IPS DF 6.9 (cell line): ENCODE measurements around the gene CRYBG3.

Source experiments
- DNase-seq: peaks from one replicate; pipeline ENCODE4 v3.0.0-alpha.2; 2013; ENCODE audit warnings: low read depth, low spot score
- H3K27ac ChIP-seq: one replicate; pipeline ENCODE4 v1.5.1; 2013; ENCODE audit warnings: low read length, control low read depth
- H3K27me3 ChIP-seq: 2 replicates; pipeline ENCODE4 v1.6.1; 2013; ENCODE audit warnings: mild to moderate bottlenecking, low read length; ENCODE audit not compliant: control insufficient read depth, insufficient read depth
- H3K36me3 ChIP-seq: 2 replicates; pipeline ENCODE4 v1.6.1; 2013; ENCODE audit warnings: low read length; ENCODE audit not compliant: control insufficient read depth, insufficient read depth
- H3K4me1 ChIP-seq: 2 replicates; pipeline ENCODE4 v1.6.1; 2013; ENCODE audit warnings: low read length; ENCODE audit not compliant: control insufficient read depth, insufficient read depth
- H3K4me3 ChIP-seq: 2 replicates; pipeline ENCODE4 v1.5.1; 2013; ENCODE audit warnings: mild to moderate bottlenecking, low read length
- H3K9me3 ChIP-seq: 2 replicates; pipeline ENCODE4 v1.6.1; 2013; ENCODE audit warnings: low read length, inconsistent platforms; ENCODE audit not compliant: control insufficient read depth, insufficient read depth
- WGBS: extraction: QIAGEN DNeasy Blood & Tissue Kit; methylation state at CpG from one replicate; pipeline ENCODE4 v1.1.7; 2013; ENCODE audit warnings: mixed read lengths, missing lambda C conversion rate; ENCODE audit not compliant: insufficient read length, insufficient coverage; 5-methylcytosine and 5-hydroxymethylcytosine counted together

Gene CRYBG3

DNA sequence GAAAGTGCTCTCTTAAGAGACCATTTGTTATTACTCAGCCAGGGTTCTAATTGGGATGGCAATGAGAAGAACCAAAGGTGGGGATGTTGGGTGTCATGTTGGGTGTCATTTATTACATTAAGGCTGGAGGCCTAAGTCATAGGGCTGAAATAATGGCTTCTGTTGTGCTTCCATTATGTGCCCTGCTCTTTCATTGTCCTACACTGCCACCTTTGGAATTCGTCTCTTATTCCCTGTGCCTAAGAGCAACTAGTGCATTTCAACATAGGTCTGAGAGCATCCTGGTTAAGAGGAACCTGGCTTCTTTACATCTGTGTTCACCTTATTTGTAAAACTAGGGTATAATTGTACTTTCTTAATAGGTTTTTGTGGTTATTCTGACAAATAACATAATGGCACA, 118.2 kb downstream of the CRYBG3 start:
- WGBS, result no CpG with 5 or more reads among the region's 1 CpG

DNA sequence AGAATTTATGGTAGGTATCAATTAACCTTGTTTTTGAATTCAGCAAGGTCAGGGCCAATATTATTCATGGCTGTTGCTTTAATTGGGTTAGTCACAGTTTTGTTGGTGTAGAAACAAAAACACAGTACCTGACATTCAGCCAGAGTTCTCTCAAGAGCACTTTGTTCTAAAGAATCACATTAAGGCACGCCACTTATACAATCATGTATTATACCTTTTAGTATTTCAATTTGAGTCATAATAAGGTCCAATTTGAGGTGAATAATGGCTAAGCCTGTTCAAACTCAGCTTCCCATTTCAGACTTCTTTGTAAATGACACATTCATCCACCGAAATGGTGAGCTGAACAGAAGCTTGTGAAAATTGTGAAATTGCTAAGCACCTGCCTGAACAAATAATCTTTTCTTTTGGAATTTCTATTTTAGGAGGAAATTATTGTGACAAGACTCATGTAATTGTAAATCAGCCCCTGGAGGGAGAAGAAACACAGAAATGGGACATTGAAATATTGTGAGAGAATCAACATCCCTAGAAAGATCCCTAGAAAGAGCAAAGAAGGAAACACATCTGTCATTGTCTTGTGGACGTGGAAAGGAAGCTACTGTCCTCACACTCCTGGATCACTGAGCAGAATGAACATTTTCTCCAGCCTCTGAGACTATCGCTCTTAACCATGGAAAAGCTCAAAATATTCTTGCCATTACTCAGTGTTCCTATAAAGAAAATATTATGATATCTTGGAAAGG, 121.2 kb downstream of the CRYBG3 start:
- H3K4me1 ChIP-seq, result no peaks in the 10 kb centered on the region
- no peak for DNase-seq
- H3K27ac ChIP-seq, result no peak overlapping the region
- H3K9me3 ChIP-seq, result no peaks in the 10 kb centered on the region
- no peak overlapping the region for H3K4me3 ChIP-seq
- WGBS, result no CpG with 5 or more reads among the region's 4 CpGs
- no peaks in the 10 kb centered on the region for H3K27me3 ChIP-seq
- H3K36me3 ChIP-seq, result no peaks in the 10 kb centered on the region

More for the DNA sequence above, 118.2 kb downstream of the CRYBG3 start:
- H3K27ac ChIP-seq, result no peak overlapping the region
- no peaks in the 10 kb centered on the region for H3K27me3 ChIP-seq
- DNase-seq, result no peak
- no peaks in the 10 kb centered on the region for H3K9me3 ChIP-seq
- H3K4me1 ChIP-seq, result no peaks in the 10 kb centered on the region
- no peak overlapping the region for H3K4me3 ChIP-seq
- H3K36me3 ChIP-seq, result no peaks in the 10 kb centered on the region

DNA sequence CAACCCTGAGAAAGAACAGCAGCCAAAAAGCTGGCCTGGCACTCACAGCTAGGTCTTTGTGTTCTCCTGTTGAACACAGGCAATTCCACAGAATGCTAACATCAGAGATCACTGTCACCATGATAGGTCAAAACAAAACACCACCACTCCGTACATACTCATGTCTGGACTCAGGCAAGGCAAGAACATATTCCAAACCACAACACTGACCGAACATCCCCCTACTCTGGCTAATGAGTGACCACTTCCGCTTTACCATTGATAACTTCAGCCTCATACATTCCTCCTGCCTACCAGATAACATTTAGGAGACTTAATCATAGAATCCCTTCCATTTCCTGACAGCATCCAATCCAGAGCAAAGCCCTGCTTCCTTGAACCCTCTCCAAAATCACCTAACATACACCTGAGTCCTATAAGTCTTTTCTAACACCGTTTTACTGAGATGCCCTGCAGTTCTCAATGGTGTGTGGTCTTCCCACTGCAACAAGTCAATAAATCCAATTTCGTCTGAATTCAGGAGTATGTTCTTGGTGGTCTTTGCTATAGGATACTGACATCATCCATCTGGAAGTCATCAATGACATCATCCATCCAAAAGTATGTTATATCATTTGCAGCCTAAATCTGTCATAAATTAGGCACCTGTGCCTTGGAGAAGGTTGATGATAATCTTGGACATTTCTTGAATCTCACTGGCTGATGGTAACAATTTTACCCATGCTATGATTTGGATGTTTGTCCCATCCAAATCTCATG, 126.7 kb downstream of the CRYBG3 start:
- Histone ChIP-seq H3K4me1 (no peaks in the 10 kb centered on the region), H3K27me3 (no peaks in the 10 kb centered on the region), H3K36me3 (no peaks in the 10 kb centered on the region; the same call in 1 of the 2 replicates), H3K9me3 (no peaks in the 10 kb centered on the region), H3K27ac (no peak overlapping the region), H3K4me3 (no peak overlapping the region)
- no peak for DNase-seq
- no CpG with 5 or more reads among the region's 5 CpGs for WGBS

DNA sequence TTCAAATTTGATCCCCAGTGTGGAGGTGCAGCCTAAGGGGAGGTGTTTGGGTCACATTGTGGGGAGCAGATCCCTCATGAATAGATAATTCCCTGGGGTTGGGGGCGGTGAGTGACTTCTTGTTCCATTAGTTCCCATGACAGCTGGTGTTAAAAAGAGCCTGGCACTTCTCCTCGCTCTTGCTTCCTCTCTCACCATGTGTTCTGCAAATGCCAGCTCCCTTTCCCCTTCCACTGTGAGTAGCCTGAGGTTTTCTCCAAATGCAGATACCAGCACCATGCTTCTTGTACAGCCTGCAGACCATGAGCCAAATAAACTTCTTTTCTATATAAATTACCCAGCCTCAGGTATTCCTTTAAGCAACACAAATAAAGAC, 127.3 kb downstream of the CRYBG3 start:
- no peaks in the 10 kb centered on the region for H3K4me1 ChIP-seq
- H3K27me3 ChIP-seq, result no peaks in the 10 kb centered on the region
- no peak overlapping the region for H3K27ac ChIP-seq
- no peaks in the 10 kb centered on the region; the same call in 1 of the 2 replicates for H3K36me3 ChIP-seq
- no peak for DNase-seq
- no peaks in the 10 kb centered on the region for H3K9me3 ChIP-seq
- H3K4me3 ChIP-seq, result no peak overlapping the region
- no CpG with 5 or more reads among the region's 2 CpGs for WGBS

DNA sequence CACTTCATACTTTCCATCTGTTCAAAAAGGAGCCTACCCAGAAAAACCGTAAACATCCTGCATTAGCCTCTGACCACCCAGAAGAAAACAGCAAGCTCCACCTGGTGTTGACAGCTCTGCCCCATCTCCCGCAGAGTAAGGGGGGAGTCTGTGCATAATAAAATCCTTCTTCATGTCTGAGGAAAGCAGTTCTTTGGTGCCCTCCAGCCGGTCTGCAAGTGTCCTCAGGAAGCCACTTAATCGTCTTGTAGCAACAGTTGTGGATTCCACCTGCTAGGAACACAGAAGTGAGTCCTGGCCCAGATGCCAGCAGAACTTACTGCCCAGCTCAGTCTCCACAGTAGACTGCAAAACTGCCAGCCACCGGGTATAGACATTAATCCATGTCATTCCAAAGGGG, 127.9 kb downstream of the CRYBG3 start:
- Histone ChIP-seq H3K9me3 (no peaks in the 10 kb centered on the region), H3K4me3 (no peak overlapping the region), H3K27ac (no peak overlapping the region), H3K36me3 (no peaks in the 10 kb centered on the region; the same call in 1 of the 2 replicates), H3K4me1 (no peaks in the 10 kb centered on the region), H3K27me3 (no peaks in the 10 kb centered on the region)
- no CpG with 5 or more reads among the region's 5 CpGs for WGBS
- DNase-seq, result no peak

DNA sequence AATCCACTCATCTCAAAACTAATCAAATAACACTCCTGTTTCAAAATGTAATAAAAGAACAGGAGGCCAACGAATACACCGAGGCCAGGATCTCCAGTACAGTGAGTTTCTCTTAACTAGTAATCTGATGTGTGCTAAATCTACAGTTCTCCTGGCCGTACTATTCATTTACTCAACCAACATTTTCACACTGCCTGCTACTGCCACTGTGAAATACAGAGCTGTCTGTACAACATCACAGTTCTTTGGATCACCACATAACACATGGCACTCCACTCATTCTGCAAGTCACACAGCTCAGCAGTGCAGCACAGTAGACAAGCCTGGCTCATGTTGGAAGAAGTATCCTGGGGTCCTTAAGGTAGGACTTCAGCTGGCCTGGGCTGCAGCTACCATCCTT, 128.5 kb downstream of the CRYBG3 start:
- DNase-seq, result no peak
- H3K27me3 ChIP-seq, result no peaks in the 10 kb centered on the region
- no CpG with 5 or more reads among the region's 3 CpGs for WGBS
- H3K4me3 ChIP-seq, result no peak overlapping the region
- no peaks in the 10 kb centered on the region for H3K9me3 ChIP-seq
- H3K27ac ChIP-seq, result no peak overlapping the region
- H3K36me3 ChIP-seq, result no peaks in the 10 kb centered on the region; the same call in 1 of the 2 replicates
- H3K4me1 ChIP-seq, result no peaks in the 10 kb centered on the region

DNA sequence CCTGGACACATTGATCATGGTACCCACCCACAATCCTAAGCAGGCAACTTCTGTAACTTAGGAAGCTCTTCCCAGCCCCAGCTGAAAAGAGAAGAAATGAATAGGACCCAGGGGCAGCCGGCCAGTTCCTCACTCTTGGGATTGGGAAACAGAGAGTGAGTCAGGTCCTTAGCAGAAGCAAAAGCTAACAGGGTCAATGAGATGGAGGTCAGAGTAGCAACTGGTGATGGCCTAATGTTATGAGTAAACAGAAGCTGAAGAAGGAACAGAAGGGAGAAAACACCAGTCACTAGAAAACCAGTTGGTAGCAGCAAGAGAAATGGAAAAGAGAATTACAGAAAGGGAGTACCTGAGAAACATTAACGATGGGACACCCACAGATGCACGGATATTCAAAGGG, 130.5 kb downstream of the CRYBG3 start:
- H3K4me1 ChIP-seq, result no peaks in the 10 kb centered on the region
- no peak overlapping the region for H3K4me3 ChIP-seq
- no peaks in the 10 kb centered on the region; the same call in 1 of the 2 replicates for H3K36me3 ChIP-seq
- H3K9me3 ChIP-seq, result no peaks in the 10 kb centered on the region
- H3K27me3 ChIP-seq, result no peaks in the 10 kb centered on the region
- H3K27ac ChIP-seq, result no peak overlapping the region
- DNase-seq, result no peak
- no CpG with 5 or more reads among the region's 3 CpGs for WGBS

DNA sequence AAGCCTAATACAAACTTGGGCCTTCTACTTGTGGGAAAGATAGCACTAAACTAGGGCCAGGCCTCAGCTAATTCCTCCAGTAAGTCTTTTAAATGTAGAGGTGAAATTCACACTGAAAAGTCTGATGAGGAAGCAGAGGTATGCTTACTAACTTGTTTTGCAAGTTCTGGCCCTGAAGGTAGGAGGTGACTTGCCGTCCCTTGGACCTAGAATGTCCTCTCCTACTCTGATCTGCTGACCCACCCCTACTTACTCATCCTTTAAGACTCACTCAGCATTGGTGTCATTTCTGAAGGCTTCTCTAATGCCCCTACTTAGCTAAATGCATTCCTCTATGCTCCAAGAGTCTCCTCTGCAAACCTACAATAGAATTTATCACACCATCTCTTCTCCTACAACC, 131.1 kb downstream of the CRYBG3 start:
- Histone ChIP-seq H3K27me3 (no peaks in the 10 kb centered on the region), H3K4me1 (no peaks in the 10 kb centered on the region), H3K9me3 (no peaks in the 10 kb centered on the region), H3K4me3 (no peak overlapping the region), H3K27ac (no peak overlapping the region), H3K36me3 (no peaks in the 10 kb centered on the region; the same call in 1 of the 2 replicates)
- no peak for DNase-seq
- WGBS, result no CpG with 5 or more reads among the region's 1 CpG

DNA sequence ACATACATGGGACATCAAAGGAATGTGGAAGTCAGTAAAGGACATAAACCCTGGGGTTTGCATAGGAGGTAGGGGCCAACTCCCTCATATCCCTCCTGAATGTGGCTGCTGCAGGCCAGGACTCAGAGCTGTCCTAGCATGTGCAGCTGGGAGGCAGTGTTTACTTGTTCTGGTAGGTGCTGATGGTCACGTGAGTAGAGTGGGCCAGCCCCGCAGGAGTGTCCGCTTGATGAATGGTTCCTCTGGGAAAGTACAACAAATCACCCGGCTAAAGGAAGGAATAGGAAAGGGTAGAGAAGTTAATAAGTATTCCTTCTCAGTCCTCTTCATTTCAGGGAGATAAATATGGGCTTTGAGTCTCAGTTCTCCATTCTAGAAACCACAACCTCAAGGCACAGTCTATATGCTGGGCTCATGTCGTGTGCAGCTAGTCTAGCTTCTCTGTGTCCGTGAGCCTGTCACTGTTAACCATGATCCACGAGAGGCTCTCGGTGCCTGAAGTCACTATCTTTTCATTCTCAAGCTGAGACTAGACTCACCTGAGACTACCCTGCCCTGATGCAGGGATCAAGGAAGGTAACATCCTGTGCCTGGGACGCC, 132.5 kb downstream of the CRYBG3 start:
- no peak for DNase-seq
- no peaks in the 10 kb centered on the region for H3K4me1 ChIP-seq
- no peaks in the 10 kb centered on the region; the same call in 1 of the 2 replicates for H3K36me3 ChIP-seq
- no peak overlapping the region for H3K27ac ChIP-seq
- H3K4me3 ChIP-seq, result no peak overlapping the region
- WGBS, result no CpG with 5 or more reads among the region's 9 CpGs
- no peaks in the 10 kb centered on the region for H3K27me3 ChIP-seq
- no peaks in the 10 kb centered on the region for H3K9me3 ChIP-seq

DNA sequence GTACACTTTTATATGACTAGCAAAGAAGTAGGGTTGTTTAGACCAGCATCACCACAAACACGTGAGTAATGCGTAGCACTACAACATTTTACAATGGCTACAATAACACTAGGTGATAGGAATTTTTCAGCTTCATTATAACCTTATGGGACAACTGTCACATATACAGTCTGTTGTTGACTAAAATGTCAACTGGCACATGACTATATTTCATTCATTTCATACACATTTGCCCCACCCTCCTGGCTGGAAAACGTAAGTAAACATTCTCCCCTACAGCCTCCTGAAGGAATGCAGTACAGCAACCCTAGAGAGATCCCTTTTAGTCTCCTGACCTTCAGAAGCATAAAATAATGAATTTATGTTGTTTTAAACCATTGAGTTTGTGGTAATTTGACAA, 134.2 kb downstream of the CRYBG3 start:
- H3K4me3 ChIP-seq, result no peak overlapping the region
- WGBS, result no CpG with 5 or more reads among the region's 3 CpGs
- H3K27ac ChIP-seq, result no peak overlapping the region
- H3K27me3 ChIP-seq, result no peaks in the 10 kb centered on the region
- no peaks in the 10 kb centered on the region for H3K4me1 ChIP-seq
- H3K9me3 ChIP-seq, result no peaks in the 10 kb centered on the region
- DNase-seq, result no peak
- H3K36me3 ChIP-seq, result no peaks in the 10 kb centered on the region
